GM21515 (cell line): Measurements from ENCODE around the gene FOXQ1.

Experiments
- ATAC-seq: cut with Tn5 transposase; IDR thresholded peaks from one replicate; pipeline ENCODE4 v1.9.1; 2021; ENCODE audit not compliant: unreplicated experiment

The FOXQ1 gene

GRCh38 chr6:1311400-1312202 is at the start of gene FOXQ1:
Gene FOXQ1, plus strand, starts transcription at chr6:1312098. Its CDS starts 607 bp downstream, at chr6:1312705.
- no peak for ATAC-seq

GRCh38 chr6:1262704-1263038 is 49.2 kb upstream of the FOXQ1 start:
- no peak for ATAC-seq

GRCh38 chr6:1263039-1263849 is 48.7 kb upstream of the FOXQ1 start:
- no peak for ATAC-seq

GRCh38 chr6:1263850-1264377 is 48.0 kb upstream of the FOXQ1 start:
- no peak for ATAC-seq

- ATAC-seq: no peak
These were observed 47.1 kb upstream of the FOXQ1 start for GRCh38 chr6:1264619-1265445.

- no peak for ATAC-seq
These were observed 45.2 kb upstream of the FOXQ1 start for GRCh38 chr6:1266686-1267056.

- no peak for ATAC-seq
These were observed 44.7 kb upstream of the FOXQ1 start for GRCh38 chr6:1267057-1267732.

GRCh38 chr6:1267790-1268762 is 43.8 kb upstream of the FOXQ1 start:
- ATAC-seq: no peak

- ATAC-seq: no peak
These were observed 40.7 kb upstream of the FOXQ1 start for GRCh38 chr6:1271071-1271763.

GRCh38 chr6:1278061-1278720 is 33.7 kb upstream of the FOXQ1 start:
- ATAC-seq: no peak

- no peak for ATAC-seq
These were observed 32.8 kb upstream of the FOXQ1 start for GRCh38 chr6:1279065-1279464.

- ATAC-seq: no peak
These were observed 31.1 kb upstream of the FOXQ1 start for GRCh38 chr6:1280666-1281300.

GRCh38 chr6:1281746-1282145 is 30.2 kb upstream of the FOXQ1 start:
- ATAC-seq: no peak

- no peak for ATAC-seq
These were observed 28.4 kb upstream of the FOXQ1 start for GRCh38 chr6:1283501-1283900.

GRCh38 chr6:1285556-1285955 is 26.3 kb upstream of the FOXQ1 start:
- ATAC-seq: no peak

GRCh38 chr6:1285956-1286355 is 25.9 kb upstream of the FOXQ1 start:
- ATAC-seq: no peak

GRCh38 chr6:1287103-1287591 is 24.8 kb upstream of the FOXQ1 start:
- ATAC-seq: no peak

- no peak for ATAC-seq
These were observed 21.8 kb upstream of the FOXQ1 start for GRCh38 chr6:1290086-1290485.
